ENCODE results near the gene COLGALT1. TPM values are rescaled to one million over a fixed set of nuclear protein-coding genes. Genes with fewer than 3 reads are reported as not detected.

COLGALT1 gene
- total RNA-seq, 1 experiment from 2014 or later, result 48.5 TPM

- Histone ChIP-seq H4K91ac (ENCODE audit: insufficient read length, low read depth, low read length) (no peak overlapping the region), H3K27me3 (ENCODE audit: insufficient read depth, low read length) (no peaks in the 10 kb centered on the region), H2AK5ac (ENCODE audit: insufficient read length, low read length) (no peak overlapping the region), H2AFZ (ENCODE audit: low read length) (no peak overlapping the region), H4K8ac (replicated peaks; ENCODE audit: insufficient read length, low read depth, low read length) (no peak overlapping the region), H3K27ac (ENCODE audit: insufficient read length, low read depth, low read length) (no peak overlapping the region), H3K4ac (ENCODE audit: low read depth, low read length) (no peak overlapping the region), H3K79me1 (ENCODE audit: insufficient read depth, low read depth, low read length, poor library complexity, severe bottlenecking) (no peaks in the 10 kb centered on the region), H2BK5ac (ENCODE audit: insufficient read length, low read length) (no peak overlapping the region), H3K79me2 (ENCODE audit: insufficient read depth, low read length) (no peaks in the 10 kb centered on the region), H3K56ac (ENCODE audit: insufficient read length, low read depth, low read length) (no peak overlapping the region), H3K18ac (ENCODE audit: insufficient read length, low read depth, low read length) (no peak overlapping the region), H3K23me2 (ENCODE audit: insufficient read length, low read depth, low read length, poor library complexity, severe bottlenecking) (no peaks in the 10 kb centered on the region), H4K20me1 (ENCODE audit: control insufficient read depth, insufficient read depth, insufficient read length) (no peaks in the 10 kb centered on the region), H3K14ac (ENCODE audit: insufficient read depth, low read length) (no peak overlapping the region; the same call in 1 of the 2 replicates), H2BK15ac (ENCODE audit: low read depth, low read length) (no peak overlapping the region), H3K4me1 (ENCODE audit: insufficient read depth, low read length) (no peaks in the 10 kb centered on the region), H3T11ph (ENCODE audit: low read length) (no peak overlapping the region), H3K4me2 (ENCODE audit: insufficient read depth, insufficient read length, low read length) (no peak overlapping the region), H3K23ac (ENCODE audit: insufficient read length, low read depth, low read length) (no peak overlapping the region), H3K9me3 (ENCODE audit: control insufficient read depth, low read depth, low read length) (no peaks in the 10 kb centered on the region), H3K9ac (ENCODE audit: extremely low read depth, insufficient read length, low read length) (no peak overlapping the region), H2BK120ac (ENCODE audit: low read depth, low read length, poor library complexity, severe bottlenecking) (no peak overlapping the region), H2BK12ac (ENCODE audit: insufficient read length, low read depth, low read length) (no peak overlapping the region), H4K5ac (ENCODE audit: insufficient read length, low read depth, low read length) (no peak overlapping the region), H2BK20ac (ENCODE audit: low read depth, low read length, poor library complexity, severe bottlenecking) (no peak overlapping the region)
- TF ChIP-seq CTCF (conservative IDR thresholded peaks at IDR 0.05), result no peak
- peaks cover 0 to 1% of the 10 kb centered on the region in 2 experiments; a peak in 2 of 4 replicates for H3K4me1 Mint-ChIP-seq
- H3K27me3 Mint-ChIP-seq (ENCODE audit: low read depth), result peaks cover 2% of the 10 kb centered on the region
- no peaks in the 10 kb centered on the region; a peak in 1 of 7 replicates for H3K36me3 Mint-ChIP-seq (ENCODE audit: insufficient read depth in 1 of 3, low read depth in 3 of 3)
- no peak for DNase-seq
- H3K4me3 Mint-ChIP-seq, result no peak overlapping the region
- no peak overlapping the region for H3K27ac Mint-ChIP-seq
- peaks cover 5 to 7% of the 10 kb centered on the region in 2 experiments; a peak in 3 of 5 replicates for H3K9me3 Mint-ChIP-seq
- WGBS (ENCODE audit: extremely low coverage, insufficient read length, low lambda C conversion rate), result no CpG with 5 or more reads among the region's 9 CpGs
Measured at GRCh38 chr19:17525141-17525540, 30.3 kb upstream of the COLGALT1 start.
